Neuronal stem cell (in vitro differentiated cells): ENCODE data around the gene AUTS2.

Experiments used
- DNase-seq: peaks from one replicate; pipeline ENCODE4 v3.0.0-alpha.2; 2013; ENCODE audit warnings: low spot score
- H2AFZ ChIP-seq: one replicate; pipeline ENCODE4 v1.6.1; 2013; ENCODE audit warnings: mild to moderate bottlenecking, low read length, inconsistent platforms
- H2AK5ac ChIP-seq: 2 replicates; pipeline ENCODE4 v1.6.1; 2013; ENCODE audit warnings: low read depth, mild to moderate bottlenecking, inconsistent platforms, low read length, moderate library complexity, mixed read lengths
- H2BK120ac ChIP-seq: 2 replicates; pipeline ENCODE4 v1.6.1; 2013; ENCODE audit warnings: low read depth, mild to moderate bottlenecking, inconsistent platforms, low read length, moderate library complexity, mixed read lengths
- H2BK12ac ChIP-seq: one replicate; pipeline ENCODE4 v1.6.1; 2013; ENCODE audit warnings: low read length, inconsistent platforms
- H2BK15ac ChIP-seq: 2 replicates; pipeline ENCODE4 v1.6.1; 2013; ENCODE audit warnings: mild to moderate bottlenecking, low read length, inconsistent platforms, mixed read lengths
- H2BK5ac ChIP-seq: one replicate; pipeline ENCODE4 v1.6.1; 2013; ENCODE audit warnings: inconsistent platforms, mild to moderate bottlenecking, low read length, moderate library complexity
- H3K14ac ChIP-seq: one replicate; pipeline ENCODE4 v1.6.1; 2013; ENCODE audit warnings: low read length, inconsistent platforms
- H3K18ac ChIP-seq: 2 replicates; pipeline ENCODE4 v1.6.1; 2013; ENCODE audit warnings: low read length, inconsistent platforms
- H3K23ac ChIP-seq: 2 replicates; pipeline ENCODE4 v1.6.1; 2013; ENCODE audit warnings: low read depth, mild to moderate bottlenecking, mixed read lengths, low read length, inconsistent platforms; ENCODE audit not compliant: poor library complexity
- H3K27ac ChIP-seq: replicated peaks from 3 replicates; pipeline ENCODE4 v1.5.1; 2013; ENCODE audit warnings: low read length, inconsistent platforms
- H3K27me3 ChIP-seq, 3 experiments: 2 replicates each; pipeline ENCODE4 v1.6.1; 2013; ENCODE audit warnings: low read length in 3 of 3, mild to moderate bottlenecking in 2 of 3, inconsistent platforms in 1 of 3, low read depth in 1 of 3, mixed read lengths in 1 of 3, moderate library complexity in 1 of 3; ENCODE audit not compliant: control insufficient read depth in 3 of 3, insufficient read depth in 3 of 3
- H3K36me3 ChIP-seq, 2 donors: replicated peaks in 1 of 2; 2 replicates each; pipeline ENCODE4 v1.6.1; 2013; ENCODE audit warnings: low read length in 2 of 2; ENCODE audit not compliant: control insufficient read depth in 2 of 2, insufficient read depth in 2 of 2
- H3K4ac ChIP-seq: 2 replicates; pipeline ENCODE4 v1.6.1; 2013; ENCODE audit warnings: inconsistent platforms, mild to moderate bottlenecking, low read length, moderate library complexity
- H3K4me1 ChIP-seq, 2 donors: 1 replicate in 1 of 2; 2 replicates in 1 of 2; pipeline ENCODE4 v1.6.1; 2013; ENCODE audit warnings: low read length in 2 of 2, low read depth in 1 of 2; ENCODE audit not compliant: control insufficient read depth in 2 of 2, insufficient read depth in 1 of 2
- H3K4me2 ChIP-seq: one replicate; pipeline ENCODE4 v1.6.1; 2013; ENCODE audit warnings: mild to moderate bottlenecking, low read length, inconsistent platforms; ENCODE audit not compliant: insufficient read depth, poor library complexity, severe bottlenecking
- H3K4me3 ChIP-seq, 2 donors: 2 replicates each; pipeline ENCODE4 v1.5.1; 2013; ENCODE audit warnings: low read length in 2 of 2, mild to moderate bottlenecking in 2 of 2, inconsistent platforms in 1 of 2, moderate library complexity in 1 of 2
- H3K79me1 ChIP-seq: one replicate; pipeline ENCODE4 v1.6.1; 2013; ENCODE audit warnings: low read depth, mild to moderate bottlenecking, inconsistent platforms, low read length, moderate library complexity
- H3K9ac ChIP-seq: one replicate; pipeline ENCODE4 v1.6.1; 2013; ENCODE audit warnings: mild to moderate bottlenecking, low read depth, low read length, inconsistent platforms; ENCODE audit not compliant: poor library complexity
- H3K9me3 ChIP-seq, 2 donors: replicated peaks in 1 of 2; 2 replicates each; pipeline versions ENCODE3 to v1.6.1; 2013; ENCODE audit warnings: low read length in 2 of 2, mild to moderate bottlenecking in 2 of 2, inconsistent platforms in 1 of 2, low read depth in 1 of 2, mixed read lengths in 1 of 2, moderate library complexity in 1 of 2; ENCODE audit not compliant: control insufficient read depth in 2 of 2, insufficient read depth in 1 of 2
- H4K8ac ChIP-seq: one replicate; pipeline ENCODE4 v1.6.1; 2013; ENCODE audit warnings: low read depth, mild to moderate bottlenecking, inconsistent platforms, low read length, moderate library complexity
- H4K91ac ChIP-seq: one replicate; pipeline ENCODE4 v1.6.1; 2013; ENCODE audit warnings: low read length, low read depth, mild to moderate bottlenecking, inconsistent platforms; ENCODE audit not compliant: poor library complexity
- WGBS, 2 donors: extraction: QIAGEN DNeasy Blood & Tissue Kit; methylation state at CpG; one replicate each; pipeline ENCODE4 v1.1.7; 2013; ENCODE audit warnings: missing lambda C conversion rate in 2 of 2, mixed read lengths in 1 of 2; ENCODE audit not compliant: insufficient read length in 2 of 2, insufficient replicate concordance in 1 of 2; ENCODE audit errors: extremely low coverage in 2 of 2; 5-methylcytosine and 5-hydroxymethylcytosine counted together

AUTS2 gene

GRCh38 chr7:70037171-70037933, 439.1 kb downstream of the AUTS2 start:
- Histone ChIP-seq H2BK12ac (no peak overlapping the region), H3K9me3 (peaks cover 0 to 4% of the 10 kb centered on the region in 2 donors), H4K8ac (no peak overlapping the region), H3K4ac (no peak overlapping the region), H3K27ac (no peak overlapping the region), H3K79me1 (no peaks in the 10 kb centered on the region), H2BK120ac (no peak overlapping the region), H2BK5ac (no peak overlapping the region), H3K14ac (no peak overlapping the region), H2BK15ac (no peak overlapping the region), H3K9ac (no peak overlapping the region), H3K23ac (no peak overlapping the region), H2AK5ac (no peak overlapping the region), H3K4me2 (no peak overlapping the region), H3K4me1 (peaks cover 2 to 9% of the 10 kb centered on the region in 2 donors), H4K91ac (no peak overlapping the region), H3K36me3 (no peaks in the 10 kb centered on the region), H3K4me3 (no peak overlapping the region), H3K18ac (no peak overlapping the region), H3K27me3 (no peaks in the 10 kb centered on the region), H2AFZ (no peak overlapping the region)
- no CpG with 5 or more reads among the region's 3 CpGs for WGBS, 2 donors
- no peak for DNase-seq

- Histone ChIP-seq H3K4ac (no peak overlapping the region), H2AFZ (no peak overlapping the region), H3K4me2 (no peak overlapping the region), H4K8ac (no peak overlapping the region), H3K4me1 (peaks cover 2 to 6% of the 10 kb centered on the region in 2 donors), H3K9me3 (no peaks in the 10 kb centered on the region), H3K14ac (no peak overlapping the region), H2BK12ac (no peak overlapping the region), H2BK15ac (no peak overlapping the region), H3K36me3 (no peaks in the 10 kb centered on the region), H3K27me3 (no peaks in the 10 kb centered on the region), H4K91ac (no peak overlapping the region), H3K9ac (no peak overlapping the region), H2BK5ac (no peak overlapping the region), H3K18ac (no peak overlapping the region), H3K4me3 (no peak overlapping the region), H2BK120ac (no peak overlapping the region), H2AK5ac (no peak overlapping the region), H3K23ac (no peak overlapping the region), H3K79me1 (no peaks in the 10 kb centered on the region), H3K27ac (no peak overlapping the region)
- DNase-seq = no peak
- WGBS, 2 donors = no CpG with 5 or more reads among the region's 3 CpGs
Observed at GRCh38 chr7:70040051-70040450, 441.8 kb downstream of the AUTS2 start.

GRCh38 chr7:70040970-70041766, 442.9 kb downstream of the AUTS2 start:
- Histone ChIP-seq H4K8ac (no peak overlapping the region), H2AK5ac (no peak overlapping the region), H3K4me3 (no peak overlapping the region), H3K27me3 (no peaks in the 10 kb centered on the region), H3K27ac (no peak overlapping the region), H3K36me3 (no peaks in the 10 kb centered on the region), H3K4me2 (no peak overlapping the region), H2BK12ac (no peak overlapping the region), H3K4ac (no peak overlapping the region), H4K91ac (no peak overlapping the region), H3K9me3 (no peaks in the 10 kb centered on the region), H3K79me1 (no peaks in the 10 kb centered on the region), H3K4me1 (peaks cover 2 to 3% of the 10 kb centered on the region in 2 donors), H2BK120ac (no peak overlapping the region), H3K9ac (no peak overlapping the region), H2BK15ac (no peak overlapping the region), H2AFZ (no peak overlapping the region), H2BK5ac (no peak overlapping the region), H3K14ac (no peak overlapping the region), H3K23ac (no peak overlapping the region), H3K18ac (no peak overlapping the region)
- no peak for DNase-seq

DNA sequence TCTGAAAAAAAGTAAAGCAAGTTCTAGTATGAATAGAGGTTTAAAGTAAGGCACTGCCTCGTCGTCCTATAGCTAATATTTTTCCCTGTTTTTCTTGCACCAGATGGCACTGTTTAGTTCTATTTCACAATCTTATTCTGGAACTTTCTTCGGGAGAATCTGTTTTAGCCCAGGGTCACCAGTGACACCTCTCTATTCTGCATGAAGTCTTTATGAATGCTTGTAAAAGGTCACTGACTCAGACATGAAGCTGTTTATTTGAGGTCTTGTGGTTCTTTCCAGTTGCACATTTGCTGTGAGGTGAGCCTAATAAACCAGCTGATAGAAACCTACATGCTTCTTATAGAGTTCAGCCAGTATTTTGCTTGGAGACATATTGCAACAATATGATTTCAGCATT, 444.3 kb downstream of the AUTS2 start:
- H3K27me3 ChIP-seq = no peaks in the 10 kb centered on the region
- H2BK120ac ChIP-seq = no peak overlapping the region
- no peak overlapping the region for H3K4me2 ChIP-seq
- no peak overlapping the region for H3K4me3 ChIP-seq
- no peak overlapping the region for H2AFZ ChIP-seq
- H2BK15ac ChIP-seq = no peak overlapping the region
- no peak overlapping the region for H3K18ac ChIP-seq
- no peak overlapping the region for H3K4ac ChIP-seq
- no peaks in the 10 kb centered on the region for H3K79me1 ChIP-seq
- no CpG with 5 or more reads among the region's 3 CpGs for WGBS, 2 donors
- no peak overlapping the region for H3K27ac ChIP-seq
- H3K23ac ChIP-seq = no peak overlapping the region
- DNase-seq = no peak
- no peak overlapping the region for H4K8ac ChIP-seq
- H2BK5ac ChIP-seq = no peak overlapping the region
- H4K91ac ChIP-seq = no peak overlapping the region
- no peak overlapping the region for H2BK12ac ChIP-seq
- H3K14ac ChIP-seq = no peak overlapping the region
- no peaks in the 10 kb centered on the region for H3K36me3 ChIP-seq
- H3K9me3 ChIP-seq = no peaks in the 10 kb centered on the region
- H2AK5ac ChIP-seq = no peak overlapping the region
- peaks cover 2 to 3% of the 10 kb centered on the region in 2 donors for H3K4me1 ChIP-seq
- no peak overlapping the region for H3K9ac ChIP-seq
